HepG2 (cell line): Measurements from ENCODE around the gene TSC22D1. TPM values are rescaled to one million over a fixed set of nuclear protein-coding genes. Genes with fewer than 3 reads are reported as not detected.

Experiments
- ARNTL ChIP-seq: sonication (generic); formaldehyde crosslinking; IDR thresholded peaks from 2 replicates; pipeline ENCODE4 v1.4.0; 2020; ENCODE audit warnings: mild to moderate bottlenecking, missing genetic modification reagents
- ATF5 ChIP-seq: sonication (generic); formaldehyde crosslinking; IDR thresholded peaks from 2 replicates; pipeline ENCODE4 v1.4.0; 2020; ENCODE audit warnings: mild to moderate bottlenecking, low read depth, missing genetic modification reagents
- ATF7 ChIP-seq, 2 experiments: fragments of 450-650 bp in 1 of 2; sonication (generic) in 1 of 2; formaldehyde crosslinking in 1 of 2; IDR thresholded peaks; 2 replicates each; pipeline versions ENCODE4 v1.4.0 to v1.6.1; 2016 to 2020; ENCODE audit warnings: antibody characterized with exemption in 1 of 2, mild to moderate bottlenecking in 1 of 2, missing genetic modification reagents in 1 of 2
- HDAC2 ChIP-seq: sonication (generic); formaldehyde crosslinking; IDR thresholded peaks from 2 replicates; pipeline ENCODE4 v1.4.0; 2020; ENCODE audit warnings: missing genetic modification reagents
- IRF9 ChIP-seq: sonication (generic); formaldehyde crosslinking; IDR thresholded peaks from 2 replicates; pipeline ENCODE4 v1.8.0; 2022; ENCODE audit warnings: missing genetic modification reagents, mild to moderate bottlenecking, borderline replicate concordance
- ISX ChIP-seq: sonication (generic); formaldehyde crosslinking; conservative IDR thresholded peaks from 2 replicates; pipeline ENCODE4 v1.5.0; 2020; ENCODE audit warnings: missing genetic modification reagents
- LCORL ChIP-seq, 2 experiments: fragments of 450-650 bp in 1 of 2; sonication (generic) in 1 of 2; formaldehyde crosslinking in 1 of 2; IDR thresholded peaks; 2 replicates each; pipeline versions ENCODE4 v1.5.0 to v1.6.1; 2017 to 2020; ENCODE audit warnings: antibody characterized with exemption in 1 of 2, missing genetic modification reagents in 1 of 2
- MXI1 ChIP-seq: IDR thresholded peaks from 3 replicates; pipeline ENCODE4 v1.6.1; 2012; ENCODE audit warnings: low read depth, low read length, inconsistent platforms, borderline replicate concordance
- MZF1 ChIP-seq: sonication (generic); formaldehyde crosslinking; IDR thresholded peaks from 2 replicates; pipeline ENCODE4 v1.8.1; 2023; ENCODE audit warnings: mild to moderate bottlenecking, missing genetic modification reagents, borderline replicate concordance
- NAIF1 ChIP-seq: sonication (generic); formaldehyde crosslinking; IDR thresholded peaks from 2 replicates; pipeline ENCODE4 v1.5.0; 2020; ENCODE audit warnings: mild to moderate bottlenecking, missing genetic modification reagents, borderline replicate concordance
- NFATC3 ChIP-seq: sonication (generic); formaldehyde crosslinking; IDR thresholded peaks from 2 replicates; pipeline ENCODE4 v1.5.1; 2020; ENCODE audit warnings: mild to moderate bottlenecking, missing genetic modification reagents
- NFE2L2 ChIP-seq: fragments of 150-350 bp; IDR thresholded peaks from 2 replicates; pipeline ENCODE4 v1.6.1; 2014; ENCODE audit warnings: low read length
- SOX6 ChIP-seq, 2 experiments: fragments of 450-650 bp in 1 of 2; sonication (generic) in 1 of 2; formaldehyde crosslinking in 1 of 2; IDR thresholded peaks; 2 replicates each; pipeline versions ENCODE4 v1.4.0 to v1.6.1; 2017 to 2020; ENCODE audit warnings: antibody characterized with exemption in 1 of 2, mild to moderate bottlenecking in 1 of 2, missing genetic modification reagents in 1 of 2
- SP4 ChIP-seq: sonication (generic); formaldehyde crosslinking; IDR thresholded peaks from 2 replicates; pipeline ENCODE4 v1.8.1; 2023; ENCODE audit warnings: mild to moderate bottlenecking, missing genetic modification reagents
- STAT6 ChIP-seq: sonication (generic); formaldehyde crosslinking; IDR thresholded peaks from 2 replicates; pipeline ENCODE4 v1.4.0; 2020; ENCODE audit warnings: missing genetic modification reagents, mild to moderate bottlenecking, borderline replicate concordance
- TMF1 ChIP-seq: sonication (generic); formaldehyde crosslinking; IDR thresholded peaks from 2 replicates; pipeline ENCODE4 v1.8.1; 2022; ENCODE audit warnings: low read depth, missing genetic modification reagents
- ZEB1 ChIP-seq: IDR thresholded peaks from 2 replicates; pipeline ENCODE4 v1.6.1; 2012; ENCODE audit warnings: mild to moderate bottlenecking, low read depth, inconsistent platforms; ENCODE audit not compliant: insufficient replicate concordance
- ZFP1 ChIP-seq: IDR thresholded peaks from 2 replicates; pipeline ENCODE4 v1.6.1; 2016
- ZFP41 ChIP-seq: sonication (generic); formaldehyde crosslinking; IDR thresholded peaks from 2 replicates; pipeline ENCODE4 v1.4.0; 2020; ENCODE audit warnings: mild to moderate bottlenecking, missing genetic modification reagents, borderline replicate concordance
- ZKSCAN8 ChIP-seq: IDR thresholded peaks from 2 replicates; pipeline ENCODE4 v1.6.1; 2016; ENCODE audit warnings: borderline replicate concordance, missing genetic modification reagents, missing compliant biosample characterization
- ZNF512 ChIP-seq: sonication (generic); formaldehyde crosslinking; IDR thresholded peaks from 2 replicates; pipeline ENCODE4 v1.4.0; 2020; ENCODE audit warnings: mild to moderate bottlenecking, missing genetic modification reagents
- ZNF557 ChIP-seq: sonication (generic); formaldehyde crosslinking; IDR thresholded peaks from 2 replicates; pipeline ENCODE4 v1.4.0; 2020; ENCODE audit warnings: missing genetic modification reagents
- ZNF674 ChIP-seq: sonication (generic); formaldehyde crosslinking; IDR thresholded peaks from 2 replicates; pipeline ENCODE4 v1.5.0; 2020; ENCODE audit warnings: low read depth, mild to moderate bottlenecking, missing genetic modification reagents
- ZNF773 ChIP-seq: sonication (generic); formaldehyde crosslinking; IDR thresholded peaks from 2 replicates; pipeline ENCODE4 v1.4.0; 2020; ENCODE audit warnings: missing genetic modification reagents, borderline replicate concordance
- polyA plus RNA-seq, 8 experiments: library from polyadenylated mRNA; depleted of rRNA in 3 of 8; stranded (reverse) in 7 of 8; unstranded in 1 of 8; fragments of >200 nt; fragmentation: Illumina TruSeq in 4 of 8; extraction: Trizol in 4 of 8; gene quantifications; 2 replicates each; pipeline versions ENCODE4 v1.2.1 to v1.2.3, GENCODE V29; 2011 to 2016; ENCODE audit warnings: low read depth in 4 of 8, missing spikeins in 1 of 8, mixed read lengths in 1 of 8; ENCODE audit not compliant: insufficient read depth in 1 of 8
- total RNA-seq, 5 experiments: library from RNA; depleted of rRNA; stranded (reverse); fragments of >200 nt; fragmentation: Illumina TruSeq; extraction: Trizol; gene quantifications; 2 replicates each; pipeline ENCODE4 v1.2.3, GENCODE V29; 2016; ENCODE audit warnings: low read depth in 1 of 5

Gene TSC22D1
- total and polyA plus RNA-seq, 2 of the 13 experiments (the other 11 are each of a cell fraction or from before 2014, with no cell fraction given): 18.4 to 35.7 TPM

GRCh38 chr13:44449999-44450821, 125.9 kb downstream of the TSC22D1 start (continued):
- TF ChIP-seq ATF7 (IDR thresholded peaks at IDR 0.05) (peak; percentile 72), ATF7 (CRISPR knock-in tag; IDR thresholded peaks at IDR 0.05) (no peak), ZFP1 (no peak), NFATC3 (no peak), SOX6 (IDR thresholded peaks at IDR 0.05) (no peak), SOX6 (CRISPR knock-in tag; IDR thresholded peaks at IDR 0.05) (peak; percentile 72), ZNF512 (CRISPR knock-in tag) (no peak), MZF1 (CRISPR knock-in tag) (no peak), NFE2L2 (no peak), ZNF557 (CRISPR knock-in tag) (no peak), ARNTL (CRISPR knock-in tag) (no peak), IRF9 (CRISPR knock-in tag) (no peak), ZFP41 (CRISPR knock-in tag) (no peak), ZKSCAN8 (CRISPR knock-in tag) (no peak), LCORL (IDR thresholded peaks at IDR 0.05) (no peak), LCORL (CRISPR knock-in tag; IDR thresholded peaks at IDR 0.05) (peak; percentile 66; the same call in 1 of the 2 replicates), MXI1 (no peak), ATF5 (no peak), ZEB1 (peak; percentile 32), TMF1 (CRISPR knock-in tag) (no peak), HDAC2 (peak; percentile 43; the same call in 1 of the 2 replicates), NAIF1 (CRISPR knock-in tag) (no peak), STAT6 (no peak), ZNF674 (no peak), ISX (CRISPR knock-in tag) (no peak), ZNF773 (CRISPR knock-in tag) (no peak), SP4 (CRISPR knock-in tag) (no peak)
